SH-SY5Y (cell line): Measurements from ENCODE around the gene GABRE.

Experiments
- GATA2 ChIP-seq: IDR thresholded peaks from 2 replicates; pipeline ENCODE4 v1.6.1; 2011; ENCODE audit warnings: mild to moderate bottlenecking, low read depth, low read length
- GATA3 ChIP-seq: IDR thresholded peaks from 2 replicates; pipeline ENCODE4 v1.6.1; 2011; ENCODE audit warnings: low read depth, mild to moderate bottlenecking, low read length, moderate library complexity

GRCh38 chrX:151996347-151996746 is 21.9 kb upstream of the GABRE start:
- TF ChIP-seq GATA2 = no peak
- no peak for TF ChIP-seq GATA3
